SK-N-SH (cell line): Measurements from ENCODE around the gene ATG2A. TPM values are rescaled to one million over a fixed set of nuclear protein-coding genes. Genes with fewer than 3 reads are reported as not detected.

ENCODE experiments used
- CTCF ChIA-PET: fragments of 300-600, 350-600 bp; formaldehyde crosslinking; extraction: SDS; loops from one replicate; lab custom pipeline; 2021; lab: Yijun Ruan, JAX
- POLR2A ChIA-PET: fragments of 350-600 bp; sonication (Branson Sonifier 250); formaldehyde crosslinking; extraction: SDS; loops from one replicate; lab custom pipeline; 2020; ENCODE audit warnings: antibody characterized with exemption, inconsistent platforms; lab: Yijun Ruan, JAX
- DNase-seq: peaks from one replicate; pipeline ENCODE4 v3.0.0; 2012
- H2AFZ ChIP-seq: fragments of 200-600 bp; sonication (generic); 2 replicates; pipeline ENCODE4 v1.8.1; 2016; ENCODE audit warnings: antibody characterized with exemption, mild to moderate bottlenecking, low read depth
- H3F3A ChIP-seq: fragments of 200-600 bp; sonication (generic); replicated peaks from 2 replicates; pipeline ENCODE3; 2016; ENCODE audit warnings: antibody characterized with exemption, mild to moderate bottlenecking; ENCODE audit not compliant: insufficient read depth
- H3K27ac ChIP-seq, 2 experiments: fragments of 200-500 bp in 1 of 2; fragments of 200-600 bp in 1 of 2; sonication (Bioruptor generic) in 1 of 2; sonication (generic), shearing (Covaris generic) in 1 of 2; 2 replicates each; pipeline versions ENCODE4 v1.5.1 to v1.6.1; 2014 to 2016; ENCODE audit warnings: low read depth in 2 of 2, inconsistent platforms in 1 of 2, low read length in 1 of 2, mild to moderate bottlenecking in 1 of 2, mixed read lengths in 1 of 2
- H3K27me3 ChIP-seq: fragments of 200-600 bp; sonication (generic), shearing (Covaris generic); 2 replicates; pipeline ENCODE4 v1.6.1; 2016; ENCODE audit warnings: mixed run types; ENCODE audit not compliant: insufficient read depth
- H3K36me3 ChIP-seq, 2 experiments: fragments of 200-500 bp in 1 of 2; fragments of 200-600 bp in 1 of 2; sonication (Bioruptor generic) in 1 of 2; sonication (generic) in 1 of 2; replicated peaks in 1 of 2; 2 replicates each; pipeline versions ENCODE3 to v1.5.1; 2014 to 2016; ENCODE audit warnings: low read length in 1 of 2, mild to moderate bottlenecking in 1 of 2; ENCODE audit not compliant: insufficient read depth in 2 of 2, control insufficient read depth in 1 of 2
- H3K4me1 ChIP-seq, 2 experiments: fragments of 200-500 bp in 1 of 2; fragments of 200-600 bp in 1 of 2; sonication (Bioruptor generic) in 1 of 2; sonication (generic), shearing (Covaris generic) in 1 of 2; 2 replicates each; pipeline versions ENCODE4 v1.5.1 to v1.6.1; 2014 to 2016; ENCODE audit warnings: low read depth in 1 of 2, low read length in 1 of 2, mixed run types in 1 of 2; ENCODE audit not compliant: insufficient read depth in 2 of 2, control insufficient read depth in 1 of 2
- H3K4me2 ChIP-seq: fragments of 200-600 bp; sonication (generic), shearing (Covaris generic); 2 replicates; pipeline ENCODE4 v1.6.1; 2017; ENCODE audit warnings: mixed run types
- H3K4me3 ChIP-seq, 2 experiments: fragments of 200-500 bp in 1 of 2; fragments of 200-600 bp in 1 of 2; sonication (Bioruptor generic) in 1 of 2; sonication (generic), shearing (Covaris generic) in 1 of 2; 2 replicates each; pipeline versions ENCODE4 v1.5.1 to v1.8.1; 2014 to 2016; ENCODE audit warnings: low read depth in 2 of 2, inconsistent platforms in 1 of 2, low read length in 1 of 2, mild to moderate bottlenecking in 1 of 2, mixed read lengths in 1 of 2, moderate library complexity in 1 of 2
- H3K79me2 ChIP-seq: fragments of 200-600 bp; sonication (generic); 2 replicates; pipeline ENCODE4 v1.8.1; 2017; ENCODE audit warnings: mild to moderate bottlenecking; ENCODE audit not compliant: insufficient read depth
- H3K9ac ChIP-seq: fragments of 200-600 bp; sonication (generic); 2 replicates; pipeline ENCODE4 v1.6.1; 2017; ENCODE audit warnings: mixed run types
- H3K9me2 ChIP-seq: fragments of 200-600 bp; sonication (generic); 2 replicates; pipeline ENCODE4 v1.6.1; 2017; ENCODE audit warnings: mixed run types
- H3K9me3 ChIP-seq: fragments of 200-600 bp; sonication (generic); 2 replicates; pipeline ENCODE4 v1.6.1; 2017; ENCODE audit warnings: mixed run types, mild to moderate bottlenecking, moderate library complexity
- H4K20me1 ChIP-seq: fragments of 200-600 bp; sonication (generic); 2 replicates; pipeline ENCODE4 v1.6.1; 2017; ENCODE audit warnings: mild to moderate bottlenecking, mixed run types; ENCODE audit not compliant: insufficient read depth
- CHD2 ChIP-seq: fragments of 150-350 bp; IDR thresholded peaks from 2 replicates; pipeline ENCODE4 v1.6.1; 2018; ENCODE audit warnings: low read length; ENCODE audit not compliant: partially characterized antibody
- ELF1 ChIP-seq: IDR thresholded peaks from 2 replicates; pipeline ENCODE4 v1.4.0; 2012
- EZH2phosphoT487 ChIP-seq: fragments of 200-600 bp; sonication (generic); IDR thresholded peaks from 2 replicates; pipeline ENCODE4 v1.6.1; 2017; ENCODE audit warnings: low read depth, mixed run types, mild to moderate bottlenecking, antibody characterized with exemption, moderate library complexity, borderline replicate concordance
- FOXM1 ChIP-seq: IDR thresholded peaks from 2 replicates; pipeline ENCODE4 v1.4.0; 2012; ENCODE audit warnings: low read depth, mild to moderate bottlenecking
- GABPA ChIP-seq: IDR thresholded peaks from 2 replicates; pipeline ENCODE4 v1.4.0; 2012; ENCODE audit warnings: low read depth, mild to moderate bottlenecking
- GATA2 ChIP-seq: sonication (generic); formaldehyde crosslinking; IDR thresholded peaks from 2 replicates; pipeline ENCODE4 v1.5.0; 2020; ENCODE audit warnings: mild to moderate bottlenecking, missing genetic modification reagents
- MEF2A ChIP-seq: IDR thresholded peaks from 2 replicates; pipeline ENCODE4 v1.4.0; 2012; ENCODE audit warnings: low read depth, borderline replicate concordance
- NFIC ChIP-seq: IDR thresholded peaks from 2 replicates; pipeline ENCODE4 v1.4.0; 2012; ENCODE audit warnings: borderline replicate concordance
- RAD21 ChIP-seq: IDR thresholded peaks from 2 replicates; pipeline ENCODE4 v1.6.1; 2012; ENCODE audit warnings: mild to moderate bottlenecking, low read length
- SMC3 ChIP-seq: IDR thresholded peaks from 2 replicates; pipeline ENCODE4 v1.6.1; 2012; ENCODE audit warnings: low read depth, low read length, improper control_type of control experiment
- TEAD4 ChIP-seq: IDR thresholded peaks from 2 replicates; pipeline ENCODE4 v1.4.0; 2012; ENCODE audit warnings: mild to moderate bottlenecking, borderline replicate concordance; ENCODE audit not compliant: insufficient read depth
- YY1 ChIP-seq: IDR thresholded peaks from 2 replicates; pipeline ENCODE4 v1.4.0; 2012; ENCODE audit warnings: low read depth, mild to moderate bottlenecking
- WGBS: methylation state at CpG from one replicate; pipeline ENCODE4 v1.1.6; 2017; ENCODE audit warnings: low lambda C conversion rate; 5-methylcytosine and 5-hydroxymethylcytosine counted together
- polyA plus RNA-seq, 3 experiments: library from polyadenylated mRNA; depleted of rRNA; stranded (reverse); fragments of >200 nt; gene quantifications; 2 replicates each; pipeline ENCODE4 v1.2.3, GENCODE V29; 2012
- TF ChIP-seq, protein P1 (sequence below): fragments of 150-350 bp; IDR thresholded peaks from 2 replicates; pipeline ENCODE4 v1.6.1; 2017; ENCODE audit warnings: antibody characterized with exemption, low read length, low read depth, borderline replicate concordance
- TF ChIP-seq, protein P2 (sequence below): fragments of 150-350 bp; IDR thresholded peaks from 2 replicates; pipeline ENCODE4 v1.6.1; 2016; ENCODE audit warnings: mild to moderate bottlenecking, low read depth, low read length
- TF ChIP-seq, protein P3 (sequence below): IDR thresholded peaks from 2 replicates; pipeline ENCODE4 v1.6.1; 2012; ENCODE audit warnings: mild to moderate bottlenecking, low read depth, low read length, moderate library complexity
- TF ChIP-seq, protein P4 (sequence below): IDR thresholded peaks from 2 replicates; pipeline ENCODE4 v1.4.0; 2012; ENCODE audit warnings: low read depth

Gene ATG2A
- polyA plus RNA-seq, 1 of the 3 experiments (the other 2 are of a cell fraction): 7.1 TPM

DNA sequence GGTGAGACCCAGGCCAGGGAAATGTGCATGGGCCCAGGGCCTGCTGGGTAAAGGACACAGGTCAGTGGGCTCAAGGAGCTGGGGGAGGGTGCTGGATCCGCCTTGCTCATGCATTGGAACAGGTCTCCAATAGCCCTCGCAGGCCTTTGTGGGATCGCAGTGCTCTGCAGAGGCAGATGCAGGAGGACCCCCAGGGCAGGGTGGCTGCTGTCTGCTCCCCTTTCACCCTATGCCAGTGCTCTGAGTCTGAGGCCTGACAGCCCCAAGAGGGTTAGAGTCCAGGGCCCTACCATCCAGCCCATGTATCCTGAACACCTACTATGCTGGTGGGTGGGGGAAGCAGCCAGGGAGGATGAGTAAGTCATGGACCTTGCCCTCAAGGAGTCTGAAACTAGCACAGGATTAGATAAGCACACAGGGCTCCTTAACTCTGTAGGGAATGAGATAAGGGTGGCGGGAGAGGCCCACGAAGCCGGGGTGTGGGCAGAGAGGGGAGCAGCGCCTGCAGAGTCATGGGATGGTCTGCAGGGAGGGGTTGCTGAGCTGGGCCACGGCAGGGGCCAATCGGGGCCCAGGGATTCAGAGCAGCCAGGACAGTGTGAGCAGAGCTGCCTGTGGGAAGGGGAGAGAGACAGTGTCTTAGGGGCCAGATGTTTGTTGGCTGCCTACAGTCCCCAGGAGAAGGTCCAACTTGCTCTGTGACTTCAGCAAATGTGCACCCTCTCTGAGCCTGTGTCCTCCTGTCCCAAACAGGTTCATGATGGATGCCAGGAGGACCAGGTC is 28.1 kb downstream of the ATG2A start:
- Histone ChIP-seq H3K4me3 (no peak overlapping the region), H3K79me2 (no peaks in the 10 kb centered on the region), H3K4me1 (peaks cover 0 to 12% of the 10 kb centered on the region in 2 experiments; a peak in 1 of 4 replicates), H3F3A (peaks cover 5% of the 10 kb centered on the region), H3K9me2 (no peaks in the 10 kb centered on the region), H3K27ac (no peak overlapping the region), H3K4me2 (no peak overlapping the region), H3K9me3 (no peaks in the 10 kb centered on the region), H3K36me3 (no peaks in the 10 kb centered on the region), H3K9ac (no peak overlapping the region), H3K27me3 (no peaks in the 10 kb centered on the region), H2AFZ (no peak overlapping the region), H4K20me1 (no peaks in the 10 kb centered on the region)
- TF ChIP-seq, protein P1, sequence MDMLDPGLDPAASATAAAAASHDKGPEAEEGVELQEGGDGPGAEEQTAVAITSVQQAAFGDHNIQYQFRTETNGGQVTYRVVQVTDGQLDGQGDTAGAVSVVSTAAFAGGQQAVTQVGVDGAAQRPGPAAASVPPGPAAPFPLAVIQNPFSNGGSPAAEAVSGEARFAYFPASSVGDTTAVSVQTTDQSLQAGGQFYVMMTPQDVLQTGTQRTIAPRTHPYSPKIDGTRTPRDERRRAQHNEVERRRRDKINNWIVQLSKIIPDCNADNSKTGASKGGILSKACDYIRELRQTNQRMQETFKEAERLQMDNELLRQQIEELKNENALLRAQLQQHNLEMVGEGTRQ: no peak
- TF ChIP-seq, protein P2, sequence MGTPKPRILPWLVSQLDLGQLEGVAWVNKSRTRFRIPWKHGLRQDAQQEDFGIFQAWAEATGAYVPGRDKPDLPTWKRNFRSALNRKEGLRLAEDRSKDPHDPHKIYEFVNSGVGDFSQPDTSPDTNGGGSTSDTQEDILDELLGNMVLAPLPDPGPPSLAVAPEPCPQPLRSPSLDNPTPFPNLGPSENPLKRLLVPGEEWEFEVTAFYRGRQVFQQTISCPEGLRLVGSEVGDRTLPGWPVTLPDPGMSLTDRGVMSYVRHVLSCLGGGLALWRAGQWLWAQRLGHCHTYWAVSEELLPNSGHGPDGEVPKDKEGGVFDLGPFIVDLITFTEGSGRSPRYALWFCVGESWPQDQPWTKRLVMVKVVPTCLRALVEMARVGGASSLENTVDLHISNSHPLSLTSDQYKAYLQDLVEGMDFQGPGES: no peak
- TF ChIP-seq, protein P3, sequence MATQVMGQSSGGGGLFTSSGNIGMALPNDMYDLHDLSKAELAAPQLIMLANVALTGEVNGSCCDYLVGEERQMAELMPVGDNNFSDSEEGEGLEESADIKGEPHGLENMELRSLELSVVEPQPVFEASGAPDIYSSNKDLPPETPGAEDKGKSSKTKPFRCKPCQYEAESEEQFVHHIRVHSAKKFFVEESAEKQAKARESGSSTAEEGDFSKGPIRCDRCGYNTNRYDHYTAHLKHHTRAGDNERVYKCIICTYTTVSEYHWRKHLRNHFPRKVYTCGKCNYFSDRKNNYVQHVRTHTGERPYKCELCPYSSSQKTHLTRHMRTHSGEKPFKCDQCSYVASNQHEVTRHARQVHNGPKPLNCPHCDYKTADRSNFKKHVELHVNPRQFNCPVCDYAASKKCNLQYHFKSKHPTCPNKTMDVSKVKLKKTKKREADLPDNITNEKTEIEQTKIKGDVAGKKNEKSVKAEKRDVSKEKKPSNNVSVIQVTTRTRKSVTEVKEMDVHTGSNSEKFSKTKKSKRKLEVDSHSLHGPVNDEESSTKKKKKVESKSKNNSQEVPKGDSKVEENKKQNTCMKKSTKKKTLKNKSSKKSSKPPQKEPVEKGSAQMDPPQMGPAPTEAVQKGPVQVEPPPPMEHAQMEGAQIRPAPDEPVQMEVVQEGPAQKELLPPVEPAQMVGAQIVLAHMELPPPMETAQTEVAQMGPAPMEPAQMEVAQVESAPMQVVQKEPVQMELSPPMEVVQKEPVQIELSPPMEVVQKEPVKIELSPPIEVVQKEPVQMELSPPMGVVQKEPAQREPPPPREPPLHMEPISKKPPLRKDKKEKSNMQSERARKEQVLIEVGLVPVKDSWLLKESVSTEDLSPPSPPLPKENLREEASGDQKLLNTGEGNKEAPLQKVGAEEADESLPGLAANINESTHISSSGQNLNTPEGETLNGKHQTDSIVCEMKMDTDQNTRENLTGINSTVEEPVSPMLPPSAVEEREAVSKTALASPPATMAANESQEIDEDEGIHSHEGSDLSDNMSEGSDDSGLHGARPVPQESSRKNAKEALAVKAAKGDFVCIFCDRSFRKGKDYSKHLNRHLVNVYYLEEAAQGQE: no peak
- no peak for TF ChIP-seq YY1
- TF ChIP-seq CHD2: no peak
- no peak for TF ChIP-seq TEAD4
- TF ChIP-seq ELF1: no peak
- TF ChIP-seq, protein P4, sequence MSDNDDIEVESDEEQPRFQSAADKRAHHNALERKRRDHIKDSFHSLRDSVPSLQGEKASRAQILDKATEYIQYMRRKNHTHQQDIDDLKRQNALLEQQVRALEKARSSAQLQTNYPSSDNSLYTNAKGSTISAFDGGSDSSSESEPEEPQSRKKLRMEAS: no peak
- TF ChIP-seq NFIC: no peak
- TF ChIP-seq RAD21: no peak
- TF ChIP-seq GABPA: no peak
- TF ChIP-seq FOXM1: no peak
- TF ChIP-seq SMC3: no peak
- TF ChIP-seq EZH2phosphoT487: no peak
- no peak for TF ChIP-seq GATA2 (CRISPR knock-in tag)
- TF ChIP-seq MEF2A: no peak
- ChIA-PET CTCF (interaction anchor here (0.6 to 26.7 kb wide), 8 partner anchors 13 to 71 kb away, joined by 3 to 530 read pairs (median 6); partner anchors contain the start of genes CDC42BPG and EHD1), POLR2A (interaction anchor here (0.6 to 1.3 kb wide), 2 partner anchors 10 to 27 kb away, joined by 3 to 5 read pairs; partner anchors contain the start of gene EHD1)
- WGBS: 59% methylated on average over 6 of the region's 9 CpGs
- DNase-seq: no peak
